ENCODE measurements around the gene GON4L.
A peak's percentile ranks its signal among the peaks of the same experiment; 100 is the strongest.
"Not testable (repeated sequence)": the region's sequence is repeated elsewhere in the genome, so short reads cannot be mapped to it uniquely, and the experiment has no call there.

GON4L gene

GRCh38 chr1:155877945-155878344 is 20.9 kb upstream of the GON4L start:
- no peak for DNase-seq (ENCODE audit: low spot score)

DNA sequence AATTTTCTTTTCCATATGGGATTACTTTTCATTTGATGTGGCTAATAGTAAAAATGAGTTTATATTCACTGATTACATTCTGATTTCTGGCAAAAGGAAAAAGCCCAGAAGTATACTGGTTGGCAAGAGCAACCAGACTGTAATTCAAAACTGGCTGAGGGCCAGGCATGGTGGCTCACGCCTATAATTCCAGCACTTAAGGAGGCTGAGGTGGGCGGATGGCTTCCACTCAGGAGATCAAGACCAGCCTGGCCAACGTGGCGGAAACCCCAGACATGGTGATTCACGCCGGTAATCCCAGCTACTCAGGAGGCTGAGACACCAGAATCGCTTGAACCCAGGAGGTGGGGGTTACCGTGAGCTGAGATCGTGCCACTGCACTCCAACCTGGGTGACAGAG is 16.8 kb upstream of the GON4L start:
- no peak for DNase-seq (ENCODE audit: low spot score)

DNA sequence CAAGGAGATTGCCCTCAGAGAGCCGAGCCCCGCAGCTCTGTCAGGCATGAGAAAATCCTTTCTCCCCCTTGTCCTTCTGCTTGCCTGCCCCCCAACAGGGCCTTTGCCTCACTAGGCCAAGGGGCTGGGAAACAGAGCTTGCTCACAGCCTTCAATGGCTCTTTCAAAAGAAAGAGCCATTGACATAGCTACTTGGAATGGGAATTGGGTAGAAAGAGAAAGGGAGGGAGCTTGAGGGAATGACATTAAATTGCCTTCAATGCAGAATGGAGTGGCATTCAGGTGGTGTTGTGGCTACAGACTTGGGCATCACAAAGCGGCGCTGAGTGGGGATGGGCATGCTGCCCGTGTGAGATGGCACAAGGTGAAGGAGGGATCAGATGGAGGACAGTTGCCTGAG is 15.5 kb upstream of the GON4L start:
- peak; percentile 84 for DNase-seq (ENCODE audit: low spot score)

DNA sequence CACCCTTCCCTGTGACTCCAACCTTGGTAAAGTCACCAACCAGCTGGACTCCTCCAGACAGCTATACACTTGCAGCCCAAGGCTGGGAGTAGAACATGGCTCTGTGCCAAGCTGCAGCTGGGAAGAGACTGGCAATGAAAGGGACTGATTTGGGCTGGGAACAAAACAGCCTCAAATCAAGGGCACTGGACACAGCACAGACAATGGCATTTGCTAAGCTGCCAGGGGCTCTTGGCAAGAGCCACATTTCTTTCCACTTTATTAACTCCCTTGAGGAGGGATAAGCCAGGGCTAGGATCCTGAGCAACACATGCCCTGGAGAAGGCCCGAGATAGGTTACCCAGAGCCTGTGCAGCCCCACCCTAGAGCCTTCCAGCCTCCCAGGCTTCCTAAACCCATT is 14.4 kb upstream of the GON4L start:
- peak; percentile 98 for DNase-seq (ENCODE audit: low spot score)

GRCh38 chr1:155867766-155868165 is 10.8 kb upstream of the GON4L start:
- no peak for DNase-seq (ENCODE audit: low spot score)

- no peak for DNase-seq (ENCODE audit: low spot score)
These were observed 7.4 kb upstream of the GON4L start for GRCh38 chr1:155864393-155864792.

DNA sequence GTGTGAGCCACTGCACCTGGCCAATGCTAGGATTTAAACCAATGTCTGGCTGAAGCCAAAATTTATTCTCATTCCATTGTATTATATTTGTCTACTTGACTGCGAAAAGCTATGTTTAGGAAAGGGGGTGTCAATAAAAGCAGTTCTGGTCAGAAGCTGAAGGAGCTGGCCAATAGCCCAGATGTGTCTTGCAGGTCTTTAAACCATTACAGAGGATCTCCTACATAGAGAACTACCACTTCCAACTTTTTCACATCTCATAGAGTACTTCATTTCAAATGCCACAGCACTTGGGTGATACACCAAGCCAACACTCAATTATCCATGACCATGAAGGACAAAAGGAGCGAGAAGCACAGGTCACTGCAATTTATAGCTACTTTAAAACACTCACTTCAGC is 4.9 kb upstream of the GON4L start:
- DNase-seq (ENCODE audit: low spot score) = no peak

DNA sequence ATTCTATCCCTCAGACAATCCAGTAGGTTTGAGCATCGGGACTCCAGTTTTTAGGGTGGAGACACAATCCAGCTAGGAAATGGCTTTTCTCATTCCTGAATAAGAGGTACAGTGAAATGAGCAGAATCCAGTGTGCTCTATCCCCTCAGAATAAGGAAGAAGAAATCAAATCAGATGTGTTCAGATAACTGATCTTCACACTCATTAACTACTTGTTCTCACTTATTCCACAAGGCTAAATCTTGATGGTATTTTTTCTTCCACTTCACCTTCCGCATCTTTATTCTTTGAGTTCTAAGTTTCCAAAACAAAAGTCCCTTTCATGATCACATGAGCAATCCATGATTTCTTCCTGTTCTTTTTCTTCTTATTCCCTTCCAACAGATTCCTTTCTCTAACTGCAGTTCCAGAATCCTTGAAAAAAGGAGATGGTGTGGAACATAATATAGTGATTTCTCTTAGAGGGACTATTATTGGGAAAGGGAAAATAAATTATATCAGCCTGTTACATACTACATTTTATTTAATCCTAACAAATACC is 4.0 kb upstream of the GON4L start:
- no peak for DNase-seq (ENCODE audit: low spot score)

- peak; percentile 94 for DNase-seq (ENCODE audit: low spot score)
These were observed 3.2 kb upstream of the GON4L start for GRCh38 chr1:155859881-155860871.

- peak; percentile 98 for DNase-seq (ENCODE audit: low spot score)
These were observed 2.3 kb upstream of the GON4L start, which contains the start of gene SYT11 for GRCh38 chr1:155859234-155859829. Gene SYT11, plus strand, starts transcription at chr1:155859567. Its CDS starts 195 bp downstream, at chr1:155859762.

DNA sequence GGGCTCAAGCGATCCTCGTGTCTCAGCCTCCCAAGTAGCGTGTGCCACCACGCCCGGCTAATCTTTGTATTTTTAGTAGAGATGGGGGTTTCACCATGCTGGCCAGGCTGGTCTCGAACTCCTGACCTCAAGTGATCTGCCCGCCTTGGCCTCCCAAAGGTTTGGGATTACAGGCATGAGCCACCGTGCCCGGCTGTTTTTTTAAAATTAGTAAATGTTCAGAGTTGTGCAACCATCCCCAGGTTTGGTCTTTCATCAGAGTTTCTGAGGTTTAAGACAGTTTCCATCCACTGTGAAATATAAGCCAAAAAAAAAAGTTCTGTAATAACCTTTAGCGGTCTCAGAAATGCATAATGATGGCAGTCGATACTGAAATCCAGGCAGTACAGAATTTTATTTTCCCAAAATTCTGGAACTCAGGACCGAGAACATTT is 1.8 kb upstream of the GON4L start:
- DNase-seq (ENCODE audit: low spot score) = no peak

GRCh38 chr1:155856257-155856974 is 598 bp downstream of the GON4L start:
- DNase-seq (ENCODE audit: low spot score) = no peak

DNA sequence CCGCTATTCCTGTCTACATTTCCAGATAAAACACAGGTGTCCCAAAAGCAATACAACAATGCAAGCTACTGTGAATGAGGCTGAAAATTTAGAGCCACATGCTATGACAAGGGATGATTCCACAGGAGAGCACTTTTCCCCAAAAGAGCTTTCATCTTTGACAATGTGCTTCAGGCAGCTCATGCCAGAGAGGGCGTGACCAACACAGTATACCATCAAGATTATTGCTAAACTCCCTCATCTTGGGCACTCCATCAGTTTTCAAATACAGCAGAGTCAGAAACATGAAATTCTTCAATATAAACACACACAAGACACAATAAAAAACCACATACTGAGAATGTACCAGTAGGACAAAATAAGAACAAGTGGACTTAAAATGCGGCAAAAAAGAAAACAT is 6.7 kb downstream of the GON4L start:
- no peak for DNase-seq (ENCODE audit: low spot score)

- no peak for DNase-seq (ENCODE audit: low spot score)
These were observed 9.0 kb downstream of the GON4L start for GRCh38 chr1:155847823-155848529.

DNA sequence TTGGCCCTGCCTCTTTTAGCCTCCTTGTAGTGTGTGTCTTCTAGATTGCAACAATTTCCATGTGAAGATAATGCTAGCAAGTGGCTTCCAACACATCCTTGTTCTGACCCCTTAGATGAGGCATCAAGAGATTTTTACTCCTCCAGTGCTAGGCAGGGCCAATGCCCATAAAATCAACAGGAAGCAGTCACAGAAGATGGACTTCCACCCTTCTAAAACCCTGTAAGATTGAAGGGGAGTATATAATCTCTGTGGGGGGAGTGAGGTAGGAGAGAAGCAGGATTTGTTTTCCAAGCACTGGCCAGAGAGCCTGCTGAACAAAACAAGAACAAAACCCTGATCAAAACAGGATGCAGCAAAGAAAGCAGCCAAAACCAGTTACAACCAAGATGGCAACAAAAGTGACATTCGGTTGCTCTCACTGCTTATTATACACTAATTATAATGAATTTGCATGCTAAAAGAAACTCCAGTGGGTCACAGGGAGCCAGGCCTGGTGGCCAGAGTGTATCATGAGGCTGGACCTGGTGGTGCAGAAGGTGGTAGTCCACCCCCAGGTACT is 12.1 kb downstream of the GON4L start:
- no peak for DNase-seq (ENCODE audit: low spot score)

- no peak for DNase-seq (ENCODE audit: low spot score)
These were observed 16.6 kb downstream of the GON4L start for GRCh38 chr1:155840386-155840785.

- DNase-seq (ENCODE audit: low spot score) = no peak
These were observed 21.5 kb downstream of the GON4L start for GRCh38 chr1:155835548-155835947.

DNA sequence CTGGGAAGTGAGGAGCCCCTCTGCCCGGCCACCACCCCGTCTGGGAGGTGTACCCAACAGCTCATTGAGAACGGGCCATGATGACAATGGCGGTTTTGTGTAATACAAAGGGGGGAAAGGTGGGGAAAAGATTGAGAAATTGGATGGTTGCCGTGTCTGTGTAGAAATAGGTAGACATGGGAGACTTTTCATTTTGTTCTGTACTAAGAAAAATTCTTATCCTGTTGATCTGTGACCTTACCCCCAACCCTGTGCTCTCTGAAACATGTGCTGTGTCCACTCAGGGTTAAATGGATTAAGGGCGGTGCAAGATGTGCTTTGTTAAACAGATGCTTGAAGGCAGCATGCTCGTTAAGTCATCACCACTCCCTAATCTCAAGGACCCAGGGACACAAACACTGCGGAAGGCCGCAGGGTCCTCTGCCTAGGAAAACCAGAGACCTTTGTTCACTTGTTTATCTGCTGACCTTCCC is 22.1 kb downstream of the GON4L start:
- DNase-seq (ENCODE audit: low spot score) = not testable (repeated sequence)

- no peak for DNase-seq (ENCODE audit: low spot score)
These were observed 22.6 kb downstream of the GON4L start for GRCh38 chr1:155834296-155834926.

DNA sequence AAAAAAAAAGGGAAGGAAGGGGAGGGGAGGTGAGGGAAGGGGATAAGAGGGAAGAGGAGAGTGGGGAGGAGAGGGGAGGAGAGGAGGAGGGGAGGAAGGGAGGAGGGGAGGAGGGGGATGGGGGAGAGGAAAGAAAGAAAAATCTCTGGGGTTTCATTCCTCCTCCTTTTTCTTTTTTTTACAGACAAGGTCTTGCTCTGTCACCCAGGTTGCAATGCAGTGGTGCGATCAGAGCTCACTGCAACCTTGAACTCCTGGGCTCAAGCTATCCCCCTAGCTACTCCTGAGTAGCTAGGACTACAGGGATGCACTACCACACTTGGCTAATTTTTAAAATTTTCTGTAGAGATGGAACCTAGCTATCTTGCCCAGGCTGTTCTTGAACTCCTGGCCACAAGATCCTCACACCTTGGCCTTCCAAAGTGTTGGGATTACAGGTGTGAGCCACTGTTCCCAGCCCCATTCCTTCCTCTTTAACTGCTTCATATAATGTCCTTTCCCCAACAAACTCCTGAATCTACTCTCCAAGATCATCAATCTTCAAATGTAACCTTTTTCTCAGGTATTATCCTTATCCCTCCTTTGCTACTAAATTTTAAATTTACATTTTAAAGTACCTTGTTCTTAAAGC is 23.2 kb downstream of the GON4L start:
- DNase-seq (ENCODE audit: low spot score) = no peak

All from Ammon's horn (tissue), 1 donor.